ENCODE measurements around the gene ASCC3.

GRCh38 chr6:100554228-100554627 is 326.9 kb downstream of the ASCC3 start:
- no peak for TF ChIP-seq POLR2A (IDR thresholded peaks at IDR 0.05; ENCODE audit: low read depth, low read length)
- TF ChIP-seq CTCF (IDR thresholded peaks at IDR 0.05; ENCODE audit: extremely low read depth in 1 of 2, insufficient read depth in 1 of 2, low read depth in 1 of 2, low read length in 2 of 2): no peak
- no peak for TF ChIP-seq POLR2AphosphoS5 (IDR thresholded peaks at IDR 0.05; ENCODE audit: insufficient read depth, low read depth, low read length)
